Vagina (tissue), 2 donors: ENCODE data around the gene TOR4A.

Source experiments
- CTCF ChIP-seq, 3 experiments: fragments of 450-650 bp in 2 of 3; fragments of 200-600 bp in 1 of 3; sonication (generic) in 1 of 3; IDR thresholded peaks; one replicate each; pipeline ENCODE4 v1.5.1; 2017 to 2019; ENCODE audit warnings: antibody characterized with exemption in 3 of 3, mild to moderate bottlenecking in 2 of 3, moderate library complexity in 2 of 3
- POLR2A ChIP-seq, 2 donors: fragments of 450-650 bp; IDR thresholded peaks; one replicate each; pipeline ENCODE4 v1.6.1; 2017; ENCODE audit warnings: antibody characterized with exemption in 2 of 2, mild to moderate bottlenecking in 2 of 2, moderate library complexity in 2 of 2
- POLR2AphosphoS5 ChIP-seq, 2 donors: sonication (generic); formaldehyde crosslinking; IDR thresholded peaks; one replicate each; pipeline ENCODE4 v1.9.0; 2017; ENCODE audit warnings: antibody characterized with exemption in 2 of 2, mild to moderate bottlenecking in 2 of 2, low read depth in 1 of 2; ENCODE audit not compliant: insufficient read depth in 1 of 2

- TF ChIP-seq POLR2A (IDR thresholded peaks at IDR 0.05), result no peak
- no peak for TF ChIP-seq CTCF (IDR thresholded peaks at IDR 0.05)
- no peak for TF ChIP-seq POLR2AphosphoS5 (IDR thresholded peaks at IDR 0.05; ENCODE audit: insufficient read depth in 1 of 2, low read depth in 1 of 2)
These were observed 3.8 kb upstream of the TOR4A start for GRCh38 chr9:137273611-137274320.
